Measurements from ENCODE around the gene ARID5A.
A peak's percentile ranks its signal among the peaks of the same experiment; 100 is the strongest.

Gene ARID5A

DNA sequence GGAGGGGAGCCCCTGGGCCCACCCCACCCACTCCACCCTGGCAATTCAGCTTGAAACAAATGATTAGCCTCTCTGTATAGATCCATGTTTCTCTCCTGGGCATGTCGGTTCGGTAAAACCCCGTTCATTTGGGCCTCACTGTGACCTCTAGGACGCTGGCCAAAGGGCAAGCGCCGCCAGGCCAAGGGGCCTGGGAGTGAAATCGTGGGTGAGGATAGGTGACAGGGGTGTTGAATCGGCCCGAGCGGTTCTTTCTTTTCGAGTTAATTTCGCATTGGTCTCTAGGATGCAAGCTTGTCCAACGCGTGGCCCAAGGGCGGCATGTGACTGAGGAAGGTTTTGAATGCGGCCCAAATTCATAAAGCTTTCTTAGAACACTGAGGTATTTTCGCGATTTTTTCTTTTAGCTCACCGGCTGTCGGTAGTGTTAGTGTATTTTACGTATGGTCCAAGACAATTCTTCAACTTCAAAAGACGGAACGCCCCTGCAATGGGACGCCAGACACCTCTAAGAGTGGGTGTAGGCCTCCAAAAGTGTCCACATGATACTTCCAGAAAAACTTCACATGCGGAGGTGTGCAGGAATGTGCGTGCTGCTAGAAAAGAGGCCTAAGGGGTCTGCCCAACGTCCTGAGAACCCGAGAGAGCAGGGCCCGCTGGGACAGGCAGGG is 9.8 kb upstream of the ARID5A start:
- DNase-seq (ENCODE audit: low spot score) = no peak

DNA sequence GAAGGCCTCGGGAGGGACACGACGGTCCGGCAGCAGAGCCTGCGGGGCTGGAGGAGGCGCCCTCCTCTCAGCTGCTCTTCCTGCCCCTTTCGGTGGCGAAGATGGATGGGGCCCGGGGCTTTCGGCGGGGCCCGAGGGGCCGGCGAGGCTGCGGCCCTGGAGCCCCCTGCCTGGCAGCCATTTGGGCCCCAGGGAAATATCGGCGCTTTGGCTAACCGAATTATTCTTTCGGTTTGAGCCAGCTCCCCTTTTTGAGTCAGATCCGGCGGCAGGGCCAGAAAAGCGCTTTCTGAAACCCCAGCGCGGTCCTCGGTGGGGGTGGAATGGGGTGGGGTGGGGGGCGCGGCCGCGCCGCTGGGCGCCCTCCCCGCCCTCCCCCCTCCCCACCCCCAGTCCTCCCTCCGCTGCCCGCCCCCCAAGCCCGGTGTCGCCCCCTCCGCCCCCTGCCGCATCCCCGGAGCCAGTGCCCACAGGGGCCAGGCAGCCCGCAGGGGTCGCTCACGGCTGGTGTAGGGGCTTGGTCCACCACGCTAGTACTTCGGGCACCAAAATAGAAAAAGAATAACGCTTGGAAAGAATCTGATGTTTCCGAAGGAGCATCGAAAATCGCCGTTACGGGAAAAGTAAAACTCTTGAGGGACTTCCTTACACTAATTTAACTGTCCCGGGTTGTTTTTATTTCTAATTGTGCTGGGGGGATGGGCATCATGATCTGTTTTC is 9.1 kb upstream of the ARID5A start:
- DNase-seq (ENCODE audit: low spot score) = peak; percentile 44

DNA sequence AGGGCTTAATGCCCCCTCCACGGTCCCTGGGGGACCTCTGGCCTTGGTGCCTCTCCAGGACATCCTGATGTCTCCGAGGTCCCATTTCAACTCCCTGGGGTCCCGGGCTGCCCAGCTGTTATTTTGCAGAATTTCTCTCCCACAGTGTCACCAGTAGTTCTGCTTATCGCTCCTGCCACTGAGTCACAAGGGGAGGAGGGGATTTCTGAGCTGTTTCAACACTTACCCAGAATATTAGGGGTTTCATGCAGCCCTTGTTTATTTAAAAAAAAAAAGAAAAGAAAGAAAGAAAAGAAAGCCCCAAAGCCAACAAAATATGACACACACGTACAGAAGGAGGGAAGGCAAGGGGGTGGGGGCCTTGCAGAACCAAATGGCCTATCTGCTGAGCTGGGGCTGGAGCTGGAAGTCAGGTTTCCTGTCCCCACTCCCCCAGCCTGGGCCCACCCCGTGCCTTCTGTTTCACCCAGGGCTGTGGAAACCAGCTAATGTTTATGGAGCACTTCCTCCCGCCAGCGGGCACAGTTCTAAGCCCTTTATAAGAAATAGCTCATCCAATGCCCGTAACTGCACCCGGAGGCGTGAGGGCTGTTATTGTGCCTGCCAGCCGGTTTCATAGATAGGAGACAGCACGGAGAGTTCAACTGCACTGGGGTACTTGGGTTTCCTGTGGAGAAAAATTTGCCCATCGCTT is 8.4 kb upstream of the ARID5A start:
- DNase-seq (ENCODE audit: low spot score) = no peak

DNA sequence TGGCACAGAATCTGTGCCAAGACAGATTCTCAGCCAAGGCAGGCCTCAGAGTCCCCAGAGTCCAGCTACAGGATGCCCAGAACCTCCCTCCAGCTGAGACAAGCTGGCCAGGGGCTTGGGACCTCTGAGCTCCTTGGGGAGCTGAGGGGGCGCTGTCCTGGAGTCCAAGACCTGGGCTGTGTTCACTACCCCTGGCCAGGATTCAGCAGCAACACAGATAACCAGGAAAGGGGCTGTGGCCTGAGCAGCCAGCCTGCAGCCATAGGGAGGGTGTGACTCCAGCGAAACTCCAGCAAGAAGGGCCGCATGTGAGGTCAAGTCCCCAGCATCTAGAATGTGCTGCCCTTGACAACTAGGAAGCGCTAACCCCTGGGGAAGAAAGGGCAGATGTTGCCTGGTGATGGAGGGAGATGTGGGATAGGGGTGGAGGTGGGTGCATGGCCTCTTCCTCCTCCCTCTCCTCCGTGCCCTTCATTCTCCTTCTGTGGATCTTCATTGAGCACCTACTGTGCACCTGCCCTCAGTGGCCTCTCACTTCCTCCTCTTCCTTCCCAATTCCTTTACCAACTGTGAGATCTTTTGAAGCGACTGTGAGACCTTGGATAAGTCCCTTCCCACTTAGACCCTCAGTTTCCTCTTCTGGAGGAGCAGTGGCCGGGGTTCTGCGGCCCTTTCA is 7.7 kb upstream of the ARID5A start:
- DNase-seq (ENCODE audit: low spot score) = no peak

DNA sequence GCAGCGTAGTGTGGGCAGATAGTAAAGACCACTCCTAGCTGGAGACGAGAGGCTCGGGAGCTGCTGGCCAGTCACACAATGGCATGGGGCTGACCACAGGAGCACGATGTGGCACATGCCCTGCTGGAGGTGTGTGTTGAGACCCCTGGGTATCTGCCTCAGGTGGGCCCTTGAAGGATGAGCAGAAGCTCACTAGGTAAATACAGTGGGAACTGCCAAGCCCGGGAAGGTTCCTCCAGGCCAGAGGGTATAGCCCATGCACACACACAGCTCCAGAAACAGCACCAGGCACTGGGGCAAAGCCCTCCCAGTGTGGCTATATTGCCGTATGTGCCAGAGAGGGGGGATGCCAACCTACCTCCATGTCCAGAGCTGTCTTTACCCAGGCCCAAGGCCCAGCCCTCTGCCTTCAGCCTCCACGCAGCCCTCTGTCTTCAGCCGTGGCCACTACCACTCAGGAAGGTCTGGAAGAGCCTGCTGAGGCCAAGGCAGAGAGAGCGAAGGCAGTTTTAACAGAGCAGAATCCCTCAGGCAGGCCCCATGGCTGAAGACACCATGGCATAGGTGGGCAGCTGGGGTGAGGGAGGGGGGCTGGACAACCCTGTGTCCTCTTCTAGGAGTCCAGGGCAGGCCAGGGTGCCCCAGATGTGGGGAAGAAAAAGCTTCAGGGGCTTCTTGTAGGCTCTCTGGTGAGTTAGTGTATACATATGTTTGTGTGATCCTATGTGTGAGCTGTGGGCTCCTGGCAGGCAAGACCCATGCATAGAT is 7.0 kb upstream of the ARID5A start:
- DNase-seq (ENCODE audit: low spot score) = no peak

DNA sequence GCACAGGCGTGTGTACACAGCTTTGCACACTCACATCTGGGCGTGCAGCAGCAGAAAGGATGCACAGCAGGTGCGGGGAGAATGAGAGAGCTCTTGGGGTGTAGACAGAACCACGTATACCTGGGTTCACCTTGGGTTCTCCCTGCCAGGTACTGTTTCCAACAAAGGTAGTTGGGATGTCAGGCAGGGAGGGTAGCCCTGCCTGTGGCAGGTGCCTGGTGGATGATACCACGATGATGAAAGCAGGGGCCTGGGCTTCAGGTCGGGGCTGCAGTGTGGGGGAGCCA is 6.5 kb upstream of the ARID5A start:
- no peak for DNase-seq (ENCODE audit: low spot score)

DNA sequence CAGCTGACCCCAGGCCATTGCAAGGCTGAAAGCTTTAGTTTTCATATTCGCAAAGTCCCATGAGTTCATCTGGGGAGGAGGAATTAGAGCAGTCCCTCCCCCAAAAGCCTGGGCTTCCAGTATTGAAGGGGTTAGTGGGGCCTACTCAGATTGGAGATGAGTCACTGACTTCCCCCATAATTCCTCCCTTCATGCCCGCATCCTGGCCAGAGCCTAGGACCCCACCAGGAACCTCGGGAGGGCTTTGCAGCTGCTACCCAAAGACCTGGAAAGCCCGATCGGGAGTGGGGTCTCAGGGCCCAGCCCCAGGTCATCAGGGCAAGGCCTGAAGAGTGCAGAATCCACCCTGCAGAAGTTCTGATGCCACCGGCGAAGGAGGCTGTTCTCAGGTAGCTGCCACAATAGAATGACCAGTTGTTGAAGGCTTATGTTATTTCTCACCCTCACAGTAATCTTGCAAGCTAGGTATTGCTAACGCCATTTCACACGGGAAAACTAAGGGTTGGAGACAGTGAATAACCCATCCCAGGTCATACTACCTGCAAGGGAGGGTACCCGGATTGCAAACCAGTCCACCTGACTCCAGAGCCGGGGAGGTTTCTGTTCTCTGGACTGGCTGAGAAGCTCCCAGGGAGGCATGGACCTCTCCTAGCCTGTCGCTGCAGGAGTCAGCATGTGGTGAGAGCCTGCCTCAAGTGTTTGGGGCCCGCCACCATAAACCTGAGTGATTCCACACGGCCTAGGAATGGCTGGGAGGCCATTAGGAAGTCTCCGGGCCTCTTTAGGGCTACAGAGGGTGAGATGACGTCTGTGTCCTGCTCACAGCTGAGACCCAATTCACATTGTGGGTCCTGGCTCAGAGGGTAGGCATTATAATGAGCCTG is 5.8 kb upstream of the ARID5A start:
- no peak for DNase-seq (ENCODE audit: low spot score)

DNA sequence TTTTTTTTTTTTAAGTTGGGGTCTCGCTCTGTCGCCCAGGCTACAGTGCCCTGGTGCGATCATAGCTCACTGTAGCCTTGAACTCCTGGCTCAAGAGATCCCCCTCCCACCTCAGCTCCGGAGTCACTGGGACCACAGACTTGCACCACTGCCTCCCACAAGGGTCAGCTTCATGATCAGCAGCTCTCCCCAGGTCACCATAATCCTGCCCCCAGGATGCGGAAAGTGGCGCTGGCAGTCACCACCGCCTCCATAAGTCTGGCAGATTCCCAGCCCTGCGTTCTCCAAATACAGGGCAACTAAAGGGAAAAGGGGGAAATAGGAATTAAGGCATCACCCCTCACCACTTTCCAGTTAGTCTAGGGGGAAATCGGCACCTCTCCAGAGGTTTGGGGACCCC is 5.2 kb upstream of the ARID5A start:
- DNase-seq (ENCODE audit: low spot score) = no peak

DNA sequence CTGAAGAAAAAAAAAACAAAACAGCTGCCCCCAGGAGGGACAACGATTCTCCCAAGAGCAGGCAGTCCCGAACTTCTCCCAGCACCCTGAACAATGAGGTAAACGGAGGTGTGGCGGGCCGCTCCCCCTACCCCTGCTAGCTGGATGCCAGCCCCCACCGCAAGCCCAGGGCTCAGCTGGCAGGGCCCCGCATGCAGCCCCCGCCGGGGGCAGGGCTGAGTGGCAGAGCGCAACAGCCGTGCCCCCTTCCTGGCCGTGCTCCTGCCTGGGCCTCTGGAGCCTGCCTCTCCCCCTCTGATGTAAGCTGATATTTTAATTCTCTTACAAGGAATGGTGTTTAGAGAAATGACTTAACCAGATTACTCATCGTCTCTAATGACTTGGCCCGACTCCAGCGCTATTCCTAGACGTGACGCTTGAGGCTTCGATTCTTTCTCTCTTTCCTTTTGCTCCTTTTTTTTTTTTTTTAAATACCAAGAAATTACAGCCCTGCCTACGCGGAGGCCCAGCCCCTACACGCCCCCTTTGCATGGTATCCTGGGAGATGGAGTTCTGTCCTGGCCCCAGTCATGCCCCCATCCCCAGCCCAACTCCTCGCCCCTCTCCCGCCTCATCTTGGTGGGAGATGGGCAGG is 4.6 kb upstream of the ARID5A start:
- peak; percentile 58 for DNase-seq (ENCODE audit: low spot score)

DNA sequence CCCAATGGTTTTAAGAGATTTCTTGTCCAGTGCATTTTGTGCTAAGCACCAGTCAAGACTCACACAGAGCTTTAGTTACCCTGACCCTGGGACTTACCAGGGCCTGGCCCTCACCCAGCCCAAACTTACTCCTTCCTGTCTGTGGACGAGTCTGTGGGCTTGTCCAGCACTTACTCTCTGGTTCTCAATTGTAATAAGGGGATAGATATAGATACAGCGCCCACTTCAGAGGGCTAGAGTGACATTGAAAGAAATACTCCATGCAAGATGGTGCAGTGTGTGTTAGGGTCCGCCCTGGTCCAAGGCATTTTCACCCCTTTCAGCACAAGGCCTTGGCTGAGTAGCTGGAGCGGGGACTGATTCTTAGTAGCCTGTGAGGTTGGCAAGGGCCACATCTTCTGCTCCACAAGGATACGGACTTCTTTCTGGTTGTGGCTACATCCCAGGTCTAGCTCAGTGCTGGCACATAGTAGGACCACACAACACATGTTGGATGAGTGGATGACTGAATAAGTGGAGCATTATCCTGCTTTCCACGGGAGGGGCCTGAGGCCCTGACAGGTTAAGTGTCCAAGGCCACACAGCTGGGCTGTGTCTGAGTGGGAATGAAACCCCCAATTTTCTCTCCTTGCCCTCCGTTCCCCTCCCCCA is 3.8 kb upstream of the ARID5A start:
- DNase-seq (ENCODE audit: low spot score) = no peak

DNA sequence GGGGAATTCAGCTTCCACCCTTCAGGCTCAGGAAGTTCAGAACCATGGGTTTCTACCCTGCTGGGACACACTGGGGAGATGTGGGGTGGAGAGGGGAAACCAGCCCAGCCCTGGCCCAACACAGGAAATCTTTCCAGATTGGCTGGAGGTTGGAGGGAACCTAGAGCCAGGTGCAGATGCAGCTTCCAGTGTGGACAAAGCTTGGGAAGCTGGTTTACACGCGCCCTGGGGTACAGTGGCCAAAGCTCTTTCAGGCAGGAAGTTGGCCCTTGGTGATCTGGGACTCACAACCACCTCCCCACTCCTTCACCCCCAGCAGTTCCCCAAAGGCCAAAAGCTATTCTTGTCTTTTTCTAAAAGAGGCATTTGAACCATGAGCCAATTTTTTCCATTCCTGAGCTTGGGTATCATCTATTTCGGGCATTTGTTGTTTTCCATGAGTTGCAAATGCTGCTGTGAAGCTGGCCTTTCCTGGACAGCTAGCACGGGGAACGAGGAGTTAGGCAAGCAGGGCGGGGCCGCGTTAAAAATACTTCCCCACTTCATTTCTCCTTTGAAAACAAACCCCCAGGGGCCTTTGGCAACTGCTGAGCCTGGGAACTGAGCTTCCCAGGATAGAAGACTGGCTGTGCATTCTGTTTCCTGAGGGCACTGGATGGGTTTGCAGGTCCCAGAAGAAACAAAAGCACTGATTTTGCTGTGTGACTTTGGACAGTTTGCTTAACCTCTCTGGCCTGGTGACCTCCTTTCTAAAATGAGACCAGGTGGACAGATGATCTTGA is 3.1 kb upstream of the ARID5A start:
- no peak for DNase-seq (ENCODE audit: low spot score)

DNA sequence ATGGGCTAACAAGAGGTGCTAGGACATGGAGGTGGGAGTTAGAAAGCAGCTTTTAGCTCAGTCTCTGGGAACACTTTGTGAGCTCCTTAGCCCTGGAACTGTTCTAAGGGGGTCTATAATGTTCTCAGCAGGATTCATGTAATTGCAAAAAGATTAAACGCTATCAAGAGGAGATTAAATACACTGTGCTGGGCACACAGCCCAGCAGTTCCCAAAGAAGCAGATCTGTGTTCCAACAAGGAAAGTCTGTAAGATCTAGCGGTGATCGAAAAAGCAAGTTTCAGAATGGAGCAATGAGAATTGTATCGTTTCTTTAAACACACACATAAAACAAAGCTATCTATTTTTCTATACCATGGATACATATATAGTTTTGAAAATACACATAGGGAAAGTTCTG is 2.4 kb upstream of the ARID5A start:
- DNase-seq (ENCODE audit: low spot score) = no peak

DNA sequence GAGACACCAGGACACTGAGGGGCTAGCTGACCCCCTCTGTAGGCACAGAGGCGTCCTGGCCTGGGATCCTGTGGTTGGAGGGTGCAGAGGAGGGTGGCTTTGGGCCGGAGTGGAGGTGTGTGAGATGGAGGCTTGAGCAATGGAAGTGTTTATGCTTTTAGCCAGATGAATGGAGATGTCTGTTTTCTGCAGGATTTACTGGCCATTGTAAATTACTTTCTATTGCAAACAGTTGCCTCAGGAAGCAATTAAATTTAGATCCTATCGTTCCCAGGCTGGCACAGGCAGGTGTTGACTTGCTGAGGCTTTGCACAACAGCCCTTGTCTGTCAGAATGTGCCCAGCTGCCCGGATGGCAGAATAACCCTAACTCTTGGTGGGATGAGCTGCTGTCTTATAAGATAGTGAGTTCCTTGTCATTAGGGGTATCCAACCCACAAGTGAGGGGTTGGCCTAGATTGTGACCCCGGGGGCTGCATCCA is 1.8 kb upstream of the ARID5A start:
- DNase-seq (ENCODE audit: low spot score) = no peak

DNA sequence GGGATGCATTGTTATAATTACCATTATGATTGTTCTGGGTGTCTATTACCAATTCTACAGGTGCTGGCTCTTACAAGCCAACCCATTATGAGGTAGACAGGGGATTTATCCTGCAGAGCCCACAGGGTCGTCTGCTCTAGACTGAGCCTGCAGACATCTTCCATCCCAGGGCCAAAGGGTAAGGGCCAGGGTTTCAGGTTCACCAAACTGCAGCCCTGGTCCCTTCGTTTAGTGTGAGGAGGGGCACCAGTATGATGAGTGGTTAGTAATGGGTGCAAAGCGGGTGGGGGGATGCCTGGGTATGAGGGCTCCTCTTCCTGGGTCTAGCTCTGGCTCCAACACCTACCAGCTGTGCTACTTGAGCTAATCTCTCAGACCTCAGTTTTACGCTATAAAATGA is 1.2 kb upstream of the ARID5A start:
- no peak for DNase-seq (ENCODE audit: low spot score)

DNA sequence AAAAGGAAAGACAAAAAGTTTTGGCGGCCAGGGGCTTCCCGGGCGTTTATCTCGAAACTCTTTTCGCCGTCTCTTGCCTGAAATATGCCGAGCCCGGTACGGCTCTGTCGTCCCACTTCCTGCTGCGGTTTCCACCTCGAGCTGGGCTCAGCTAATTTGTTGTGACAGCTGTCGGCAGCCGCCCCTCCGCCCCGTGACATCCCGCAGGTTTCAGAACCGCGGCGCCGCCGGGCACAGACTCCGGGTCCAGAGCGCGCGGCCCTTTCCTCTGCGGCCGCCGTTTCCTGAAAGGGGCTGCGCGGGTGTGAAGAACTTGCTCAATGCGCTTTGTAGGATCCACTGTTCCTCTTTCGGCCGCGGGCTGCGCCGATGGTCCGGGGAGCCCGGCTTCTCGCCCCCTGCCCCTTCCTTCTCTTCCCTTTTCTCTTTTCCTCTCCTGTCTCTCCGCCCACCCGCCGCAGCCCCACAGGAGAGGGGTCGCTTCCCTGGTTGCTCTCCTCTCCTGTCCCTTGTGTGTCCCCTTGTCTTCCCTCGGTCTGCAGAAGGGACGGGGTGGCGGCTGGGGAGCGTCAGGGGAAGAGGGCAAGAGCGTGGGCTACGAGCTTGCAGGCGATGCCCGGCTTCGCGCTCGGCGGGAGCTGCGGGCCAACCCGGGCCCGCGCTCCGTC is 648 bp downstream of the ARID5A start:
- DNase-seq (ENCODE audit: low spot score) = peak; percentile 60

DNA sequence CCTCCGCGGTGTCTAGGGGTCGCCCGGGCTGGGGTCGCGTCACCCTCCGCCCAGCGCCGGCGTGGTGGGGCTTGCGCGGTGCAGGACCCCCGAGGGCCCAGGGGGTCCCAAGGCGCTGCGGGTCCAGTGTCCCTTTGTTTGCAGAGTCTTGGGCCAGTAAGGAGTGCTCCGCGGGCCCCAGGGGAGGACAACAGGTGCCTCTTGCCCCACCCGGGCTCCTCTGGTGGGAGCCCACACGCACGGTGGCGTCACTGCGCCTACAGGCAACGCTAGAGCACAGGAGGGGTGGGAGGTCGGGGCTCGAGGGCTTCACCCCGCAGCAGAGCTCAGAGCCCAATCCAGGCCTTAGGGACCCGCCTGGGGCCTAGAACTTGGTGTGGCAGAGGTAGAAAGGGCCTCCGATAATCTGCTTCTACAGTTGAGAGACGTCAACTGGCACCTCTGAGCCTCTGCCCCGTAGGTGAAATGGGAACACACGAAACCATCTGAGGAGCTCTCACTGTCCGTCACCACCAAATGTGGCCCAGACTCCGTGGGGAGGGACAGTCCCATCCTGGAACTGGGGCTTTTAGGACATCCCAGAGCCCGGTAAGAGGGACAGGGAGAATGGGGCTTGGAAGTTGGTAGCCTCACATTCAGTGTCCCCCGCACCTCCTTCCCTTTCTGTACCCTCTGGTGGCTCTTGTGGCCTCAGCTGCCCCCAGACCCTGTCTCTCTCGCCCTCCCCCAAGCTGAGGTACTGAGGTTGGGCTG is 1.4 kb downstream of the ARID5A start:
- DNase-seq (ENCODE audit: low spot score) = peak; percentile 41

DNA sequence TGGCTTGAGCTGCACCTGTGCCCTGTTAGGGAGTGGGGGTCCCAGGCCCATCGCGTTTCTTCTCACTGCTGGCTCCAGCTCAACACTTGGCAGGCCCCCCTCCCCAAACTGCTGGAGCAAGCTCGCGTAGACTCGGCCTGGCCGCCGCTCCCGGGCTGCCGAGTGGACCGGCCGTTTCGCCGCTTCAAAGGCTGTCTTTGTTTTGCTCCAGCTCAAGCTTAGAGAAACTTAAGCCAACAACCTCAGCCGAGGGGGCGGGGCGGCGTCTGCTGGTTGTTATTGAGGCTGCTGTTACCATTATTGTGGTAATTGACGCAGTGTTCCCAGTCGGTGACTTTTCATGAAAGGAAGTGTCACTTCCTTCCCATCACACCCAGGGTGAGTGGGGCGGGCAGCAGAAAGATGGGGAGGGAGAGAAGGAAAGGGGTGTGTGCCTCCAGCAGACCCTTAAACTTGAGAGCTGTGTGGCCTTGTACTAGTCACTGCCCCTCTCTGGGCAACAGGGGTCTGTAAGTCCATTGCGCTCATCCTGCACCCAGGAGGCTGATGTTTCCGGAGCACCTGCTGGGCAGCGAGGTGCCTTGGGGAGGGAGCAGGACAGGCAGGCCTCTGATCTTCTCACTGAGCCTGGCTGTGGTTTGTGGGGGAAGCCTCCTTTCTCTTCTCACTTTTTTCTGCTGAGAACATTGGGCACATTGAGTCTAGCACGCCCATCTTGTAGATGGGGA is 2.1 kb downstream of the ARID5A start:
- peak; percentile 37 for DNase-seq (ENCODE audit: low spot score)
